ENCODE results near the gene CDK13.

The CDK13 gene

GRCh38 chr7:39919646-39920045 is 30.4 kb upstream of the CDK13 start:
- no peak for DNase-seq (ENCODE audit: low read depth)
- TF ChIP-seq CTCF (conservative IDR thresholded peaks at IDR 0.05; ENCODE audit: low read depth, low read length), result no peak
- H3K4me3 ChIP-seq (ENCODE audit: low read depth, low read length), result no peak overlapping the region

- no peak for TF ChIP-seq CTCF (conservative IDR thresholded peaks at IDR 0.05; ENCODE audit: low read depth, low read length)
- no peak overlapping the region for H3K4me3 ChIP-seq (ENCODE audit: low read depth, low read length)
- no peak for DNase-seq (ENCODE audit: low read depth)
Measured at GRCh38 chr7:39921506-39922175, 28.4 kb upstream of the CDK13 start.

DNA sequence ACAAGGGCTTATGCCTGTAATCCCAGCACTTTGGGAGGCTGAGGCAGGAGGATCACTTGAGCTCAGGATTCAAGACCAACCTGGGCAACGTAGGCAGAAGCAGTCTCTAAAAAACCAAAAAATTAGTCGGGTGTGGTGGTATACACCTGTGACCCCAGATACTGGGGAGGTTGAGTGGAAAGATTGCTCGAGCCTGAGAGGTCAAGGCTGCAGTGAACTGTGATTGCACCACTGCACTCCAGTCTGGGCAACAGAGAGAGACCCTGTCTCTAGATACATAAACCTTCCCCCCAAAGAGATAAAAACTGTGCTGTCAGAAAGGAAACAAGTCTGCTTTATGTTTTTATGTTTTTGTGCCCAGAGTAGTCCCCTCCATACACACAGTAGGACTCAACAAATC is 27.5 kb upstream of the CDK13 start:
- H3K4me3 ChIP-seq (ENCODE audit: low read depth, low read length), result no peak overlapping the region
- no peak for DNase-seq (ENCODE audit: low read depth)
- no peak for TF ChIP-seq CTCF (conservative IDR thresholded peaks at IDR 0.05; ENCODE audit: low read depth, low read length)

GRCh38 chr7:39923091-39923490 is 27.0 kb upstream of the CDK13 start:
- DNase-seq (ENCODE audit: low read depth), result no peak
- no peak for TF ChIP-seq CTCF (conservative IDR thresholded peaks at IDR 0.05; ENCODE audit: low read depth, low read length)
- no peak overlapping the region for H3K4me3 ChIP-seq (ENCODE audit: low read depth, low read length)

DNA sequence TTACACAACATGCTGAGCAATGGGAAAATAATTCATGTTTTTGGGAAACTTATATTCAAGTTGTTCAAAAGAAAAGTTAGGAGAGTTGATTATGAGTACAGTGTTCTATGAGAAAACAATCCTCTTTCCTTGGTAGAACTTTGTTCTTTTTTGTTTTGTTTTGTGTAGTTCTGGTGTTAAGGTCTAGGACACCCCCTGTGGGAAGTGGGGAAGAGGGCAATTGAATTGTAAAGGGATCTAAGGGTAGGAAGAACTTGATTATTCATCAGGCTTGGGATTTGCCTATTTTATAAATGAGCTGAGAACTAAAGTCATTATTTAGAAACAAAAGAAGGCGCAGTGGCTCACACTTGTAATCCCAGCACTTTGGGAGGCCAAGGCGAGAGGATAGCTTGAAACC is 25.9 kb upstream of the CDK13 start:
- no peak for TF ChIP-seq CTCF (conservative IDR thresholded peaks at IDR 0.05; ENCODE audit: low read depth, low read length)
- H3K4me3 ChIP-seq (ENCODE audit: low read depth, low read length), result no peak overlapping the region
- no peak for DNase-seq (ENCODE audit: low read depth)

GRCh38 chr7:39926111-39926510 is 23.9 kb upstream of the CDK13 start:
- DNase-seq (ENCODE audit: low read depth), result no peak
- TF ChIP-seq CTCF (conservative IDR thresholded peaks at IDR 0.05; ENCODE audit: low read depth, low read length), result no peak
- H3K4me3 ChIP-seq (ENCODE audit: low read depth, low read length), result no peak overlapping the region

- DNase-seq (ENCODE audit: low read depth), result no peak
- no peak for TF ChIP-seq CTCF (conservative IDR thresholded peaks at IDR 0.05; ENCODE audit: low read depth, low read length)
Measured at GRCh38 chr7:39927018-39927417, 23.0 kb upstream of the CDK13 start.

More at GRCh38 chr7:39927018-39927417, 23.0 kb upstream of the CDK13 start:
- no peak overlapping the region for H3K4me3 ChIP-seq (ENCODE audit: low read depth, low read length)
